Central memory CD4-positive, alpha-beta T cell (primary cell): ENCODE results near the gene ATP1B3.
A peak's percentile ranks its signal among the peaks of the same experiment; 100 is the strongest.
"Not testable (repeated sequence)": the region's sequence is repeated elsewhere in the genome, so short reads cannot be mapped to it uniquely, and the experiment has no call there.

ENCODE experiments used
- DNase-seq: peaks from one replicate; pipeline ENCODE4 v3.0.0; 2022
- total RNA-seq, 3 experiments: gene quantifications; one replicate each; lab custom pipeline; 2026; lab: John Stamatoyannopoulos, UW

ATP1B3 gene
- 47.3 to 299 (median 93.4) reads per million in 3 experiments for total RNA-seq

DNA sequence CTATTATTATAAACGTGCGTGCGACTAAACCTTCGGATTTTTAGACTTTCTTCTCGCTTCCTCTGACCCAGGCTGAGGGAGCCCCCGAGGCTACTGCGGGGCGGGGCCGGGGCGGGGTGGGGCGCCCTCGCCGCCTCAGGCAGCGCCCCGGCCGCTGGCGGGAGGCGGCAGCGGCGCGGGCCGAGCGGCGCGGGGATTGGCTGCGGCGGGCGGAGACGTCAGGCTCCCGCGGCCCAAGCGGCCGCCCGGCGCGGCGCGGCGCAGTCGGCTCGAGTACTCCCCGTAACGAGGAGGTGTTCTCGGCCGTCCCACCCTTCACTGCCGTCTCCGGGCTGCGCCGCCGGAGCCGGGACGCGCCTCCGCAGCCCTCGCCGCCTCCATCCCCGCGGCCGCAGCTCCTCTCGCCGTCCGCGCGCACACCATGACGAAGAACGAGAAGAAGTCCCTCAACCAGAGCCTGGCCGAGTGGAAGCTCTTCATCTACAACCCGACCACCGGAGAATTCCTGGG is at the start of gene ATP1B3:
Gene ATP1B3 (plus strand): TSS at position 263 of the 510 bp plus-strand sequence. CDS start 159 bp downstream, at position 422.
- peak; percentile 81 for DNase-seq

DNA sequence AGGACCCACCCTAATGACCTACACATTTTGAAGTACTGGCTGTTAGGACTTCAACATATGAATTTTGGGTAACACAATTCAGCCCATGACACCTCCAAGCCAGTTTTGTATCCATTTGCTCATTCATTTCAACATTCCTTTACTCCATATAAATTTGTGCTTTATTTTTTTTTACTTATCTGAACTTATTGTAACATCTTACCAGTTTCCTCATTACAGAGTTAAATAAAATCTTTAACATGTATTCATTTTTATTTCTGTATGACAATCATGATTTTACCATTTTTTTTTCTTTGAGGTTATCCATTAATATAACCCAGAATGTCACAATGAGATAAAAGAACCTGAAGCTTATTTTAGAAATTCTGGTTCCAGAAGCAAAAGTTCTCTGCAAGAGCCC is 48.0 kb upstream of the ATP1B3 start:
- DNase-seq, result no peak

DNA sequence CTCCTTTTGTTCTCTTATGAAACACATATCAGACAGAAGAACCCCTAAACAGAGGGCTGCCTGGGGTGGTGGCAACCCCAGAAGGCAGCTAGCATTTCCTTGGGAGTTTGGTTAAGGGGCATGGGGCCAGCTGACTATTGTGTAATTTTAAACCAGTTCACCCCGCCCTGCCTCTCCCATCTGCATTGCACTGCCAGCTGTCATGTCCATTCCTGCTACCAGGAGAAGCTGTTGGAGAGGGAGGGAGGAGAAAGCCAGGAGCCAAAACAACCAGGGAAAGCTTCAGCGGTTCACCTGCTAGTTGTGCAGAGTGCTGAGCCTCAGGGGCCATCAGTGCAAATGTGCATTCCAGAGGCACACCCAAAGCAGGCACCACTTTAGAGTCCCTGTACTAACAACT is 47.6 kb upstream of the ATP1B3 start:
- no peak for DNase-seq

DNA sequence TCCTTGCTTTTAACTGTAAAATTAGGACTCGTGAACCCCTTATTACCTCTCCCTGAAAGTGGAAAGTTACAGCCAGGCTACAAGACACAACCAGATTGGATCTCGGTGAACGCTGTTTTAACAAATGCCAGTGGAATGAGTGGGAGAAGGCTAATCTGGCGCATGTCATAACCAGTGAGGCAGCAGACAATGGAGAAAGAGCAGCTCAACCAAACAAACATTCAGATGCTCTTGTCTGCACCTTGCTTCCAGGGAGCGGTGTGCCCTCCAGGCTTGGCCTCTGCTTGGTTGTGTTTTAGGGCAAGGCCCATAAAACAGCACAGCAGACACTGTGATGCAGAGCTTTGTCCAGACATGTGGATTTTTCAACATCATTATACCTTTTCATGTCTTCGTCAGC is 45.9 kb upstream of the ATP1B3 start:
- DNase-seq, result no peak

DNA sequence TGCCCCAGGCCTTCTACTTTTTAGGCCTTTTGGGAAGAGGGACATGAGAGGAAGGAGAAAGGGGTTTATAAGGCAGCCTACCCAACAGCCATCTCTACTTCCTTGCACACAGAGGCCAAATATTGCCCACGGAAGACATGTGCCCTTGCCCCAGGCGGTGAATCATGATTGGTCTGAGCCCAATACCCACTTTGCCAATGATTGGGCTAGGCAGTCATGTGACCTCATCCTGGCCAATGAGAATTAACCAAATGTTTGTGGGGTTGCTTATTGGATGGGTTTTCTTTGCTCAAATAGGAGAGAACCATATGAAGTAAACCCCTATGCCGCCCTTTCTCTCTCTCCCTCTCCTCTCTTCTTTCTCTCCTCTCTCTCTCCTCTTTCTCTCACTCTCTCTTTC is 42.2 kb upstream of the ATP1B3 start:
- no peak for DNase-seq

DNA sequence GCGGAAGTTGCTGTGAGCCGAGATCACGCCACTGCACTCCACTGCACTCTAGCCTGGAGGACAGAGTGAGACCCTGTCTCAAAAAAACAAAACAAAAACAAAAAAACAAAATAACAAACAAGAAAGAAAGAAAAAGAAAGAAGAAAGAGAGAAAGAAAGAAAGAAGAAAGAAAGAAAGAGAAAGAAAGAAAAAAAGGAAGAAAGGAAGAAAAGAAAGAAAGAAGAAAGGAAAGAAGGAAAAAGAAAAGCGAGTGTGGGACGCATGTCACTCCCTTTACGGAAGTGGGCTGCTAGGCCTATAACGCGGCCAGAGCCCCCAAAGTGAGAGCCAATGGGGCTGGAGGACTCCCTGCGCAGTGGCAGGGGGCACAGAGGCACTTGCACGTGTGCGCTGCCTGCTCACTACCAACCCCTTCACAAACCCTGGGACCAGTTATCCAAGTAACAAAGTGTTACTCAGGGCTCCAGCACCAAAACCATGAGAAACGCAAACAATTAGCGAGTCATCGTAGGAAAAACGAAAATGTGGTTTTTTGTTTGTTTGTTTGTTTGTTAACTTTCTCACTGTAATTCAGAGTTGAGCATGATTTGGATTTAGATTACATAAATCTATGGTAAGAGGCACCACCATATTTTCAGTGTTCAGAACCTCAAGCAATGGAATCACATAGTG is 40.8 kb upstream of the ATP1B3 start:
- no peak for DNase-seq

DNA sequence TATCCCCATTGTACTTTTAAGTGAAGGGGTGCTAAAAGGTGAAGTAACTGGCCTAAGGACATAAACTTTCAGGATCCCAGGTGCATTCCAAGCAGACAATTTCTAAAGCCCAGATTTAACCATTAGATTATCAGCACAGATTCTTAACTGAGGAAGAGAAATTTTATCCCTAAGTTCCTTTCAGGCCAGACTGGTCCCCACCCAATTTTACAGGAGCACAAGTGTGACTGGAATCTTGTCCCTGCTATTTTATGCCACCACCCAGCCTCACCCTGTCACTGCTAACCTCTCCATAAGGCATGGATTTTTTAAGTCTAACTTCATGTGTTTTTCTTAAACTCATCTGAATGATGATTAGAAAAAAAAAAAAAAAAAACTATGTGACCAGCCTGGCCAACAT is 37.1 kb upstream of the ATP1B3 start:
- DNase-seq, result no peak

DNA sequence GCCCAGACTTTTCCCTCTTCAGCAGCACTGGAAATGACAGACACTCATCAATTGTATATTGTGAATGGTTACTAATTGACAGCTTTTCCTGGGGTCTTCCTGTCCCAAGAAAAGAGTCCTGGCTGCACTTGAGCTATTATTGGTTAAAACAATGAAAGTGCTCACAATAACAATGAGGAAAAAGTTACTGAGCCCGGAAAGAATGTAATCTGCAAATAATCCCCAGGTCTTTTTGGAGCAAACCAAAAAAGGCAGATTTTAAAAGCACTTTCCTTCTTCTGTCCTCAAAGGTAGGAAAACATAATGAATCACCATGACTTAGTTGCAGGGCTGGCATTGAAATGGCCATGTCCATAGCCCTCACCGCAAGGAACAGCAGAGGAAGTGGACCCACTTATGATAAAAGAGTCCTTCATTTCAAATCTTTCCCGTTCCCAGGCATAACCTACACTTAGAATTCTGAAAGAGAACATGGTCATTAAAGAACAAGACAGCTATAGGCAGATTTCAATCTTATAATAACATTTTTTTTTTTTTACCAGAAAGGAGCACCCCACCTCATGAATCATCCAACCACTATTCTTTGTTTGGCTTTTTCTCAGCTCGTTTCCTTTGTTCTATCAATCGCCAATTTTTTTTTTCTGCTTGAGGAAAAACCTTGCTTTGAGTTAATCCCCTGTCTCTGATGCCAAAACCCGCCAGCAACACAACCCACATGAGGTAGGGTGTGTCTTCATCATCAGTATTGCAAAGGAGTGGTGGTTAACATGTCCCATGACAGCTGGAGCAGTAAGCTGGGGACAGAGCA is 35.5 kb upstream of the ATP1B3 start:
- DNase-seq, result no peak

DNA sequence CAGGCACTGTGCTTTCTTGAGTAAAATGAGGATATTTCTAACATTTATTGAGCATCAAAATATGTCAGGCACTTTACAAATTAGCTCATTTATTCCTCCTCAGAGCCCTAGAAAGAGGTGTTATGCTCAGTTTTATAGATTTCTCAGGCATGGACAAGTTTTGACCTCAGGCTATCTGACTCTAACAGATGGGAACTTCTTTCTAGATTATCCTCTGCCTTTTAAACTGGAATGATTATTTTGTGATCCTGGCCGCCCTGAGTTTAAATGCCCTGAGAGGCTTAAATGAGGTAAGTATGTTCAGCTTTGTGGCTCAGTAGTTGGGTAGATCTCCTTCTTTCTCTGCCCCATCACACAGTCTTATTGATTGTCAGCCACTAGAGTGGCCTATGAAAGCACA is 32.3 kb upstream of the ATP1B3 start:
- no peak for DNase-seq

DNA sequence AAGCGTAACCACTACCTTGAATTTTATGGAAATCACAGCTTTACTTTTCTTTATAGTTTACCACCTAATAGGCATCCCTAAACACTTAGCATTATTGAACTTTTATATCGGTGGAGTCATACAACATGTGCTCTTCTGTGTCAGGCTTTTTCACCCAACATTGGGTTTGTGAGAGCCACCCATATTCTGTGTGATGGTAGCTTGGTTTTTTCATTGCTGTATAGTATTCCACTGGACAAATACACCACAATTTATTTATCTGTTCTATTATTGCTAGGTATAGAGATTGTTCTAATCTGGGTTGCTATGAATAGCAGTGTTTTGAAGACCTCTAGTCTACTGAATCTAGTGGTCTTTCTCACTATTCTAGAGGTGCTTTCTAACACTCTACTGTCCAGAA is 31.6 kb upstream of the ATP1B3 start:
- DNase-seq, result no peak

DNA sequence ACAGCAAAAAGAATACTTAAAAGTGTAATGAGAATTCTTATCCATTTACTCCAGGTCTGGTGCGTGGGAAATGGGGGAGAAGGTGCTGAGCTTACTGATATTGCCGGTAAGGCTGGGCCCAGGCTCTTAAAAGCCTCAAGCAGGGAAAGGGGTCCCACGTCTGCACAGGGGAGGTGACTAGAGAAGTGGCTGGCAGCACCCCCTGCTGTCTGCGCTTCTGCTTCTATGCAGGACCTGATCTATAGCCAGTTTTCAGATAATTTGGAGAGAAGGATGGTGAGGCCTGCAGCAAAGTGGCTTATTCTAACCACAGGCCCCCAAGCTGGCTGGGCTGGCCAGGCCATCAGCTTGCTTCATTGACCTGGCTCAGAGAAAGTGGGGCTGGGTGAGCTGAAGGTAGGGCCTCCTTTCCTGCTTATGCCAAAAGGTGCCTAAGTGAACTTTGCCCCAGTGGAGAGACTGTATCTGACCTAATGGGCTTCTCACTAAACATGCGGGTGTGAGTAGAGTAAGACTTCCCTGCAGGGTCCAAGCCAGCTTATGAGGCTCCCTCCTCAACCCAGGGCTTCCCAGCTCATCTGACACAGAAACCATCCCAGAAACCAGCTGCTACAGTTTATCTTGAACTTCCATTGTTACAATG is 30.9 kb upstream of the ATP1B3 start:
- peak; percentile 2 for DNase-seq

DNA sequence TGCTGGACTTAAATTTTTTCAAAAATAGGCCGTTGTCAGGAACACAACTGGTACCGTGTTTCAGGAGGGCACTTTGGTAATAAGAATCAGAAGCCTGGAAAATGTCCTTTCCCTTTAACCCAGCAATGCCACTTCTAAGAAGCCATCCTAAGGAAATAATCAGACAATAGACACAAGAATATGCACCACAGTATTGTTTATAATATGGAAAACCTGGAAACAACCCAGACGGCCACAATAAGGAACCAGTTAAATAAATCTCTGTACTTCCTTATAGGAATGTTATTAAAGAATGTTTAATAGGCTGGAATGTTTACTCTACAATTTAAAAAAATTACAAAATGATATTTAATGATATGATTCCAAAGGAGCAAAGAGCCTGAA is 30.4 kb upstream of the ATP1B3 start:
- no peak for DNase-seq

DNA sequence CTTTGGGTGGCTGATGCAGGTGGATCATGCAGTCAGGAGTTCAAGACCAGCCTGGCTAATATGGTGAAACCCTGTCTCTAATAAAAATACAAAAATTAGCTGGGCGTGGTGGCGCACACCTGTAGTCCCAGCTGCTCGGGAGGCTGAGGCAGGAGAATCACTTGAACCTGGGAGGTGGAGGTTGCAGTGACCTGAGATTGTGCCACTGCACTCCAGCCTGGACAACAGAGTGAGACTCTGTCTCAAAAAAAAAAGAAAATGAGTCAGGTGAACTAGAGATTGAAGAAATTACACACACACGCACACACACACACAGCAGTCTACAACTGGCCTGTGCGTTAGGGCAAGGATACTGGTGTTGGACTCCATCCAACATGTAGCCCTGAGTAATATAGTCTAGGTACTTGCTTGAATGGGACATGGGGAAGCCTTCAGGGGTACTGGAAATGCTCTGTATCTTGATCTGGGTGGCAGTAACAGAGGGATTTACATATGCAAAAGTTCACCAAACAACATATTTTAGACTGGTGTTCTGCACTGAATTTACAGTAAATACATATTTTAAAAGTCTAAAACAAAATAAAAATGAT is 28.2 kb upstream of the ATP1B3 start:
- DNase-seq, result not testable (repeated sequence)

DNA sequence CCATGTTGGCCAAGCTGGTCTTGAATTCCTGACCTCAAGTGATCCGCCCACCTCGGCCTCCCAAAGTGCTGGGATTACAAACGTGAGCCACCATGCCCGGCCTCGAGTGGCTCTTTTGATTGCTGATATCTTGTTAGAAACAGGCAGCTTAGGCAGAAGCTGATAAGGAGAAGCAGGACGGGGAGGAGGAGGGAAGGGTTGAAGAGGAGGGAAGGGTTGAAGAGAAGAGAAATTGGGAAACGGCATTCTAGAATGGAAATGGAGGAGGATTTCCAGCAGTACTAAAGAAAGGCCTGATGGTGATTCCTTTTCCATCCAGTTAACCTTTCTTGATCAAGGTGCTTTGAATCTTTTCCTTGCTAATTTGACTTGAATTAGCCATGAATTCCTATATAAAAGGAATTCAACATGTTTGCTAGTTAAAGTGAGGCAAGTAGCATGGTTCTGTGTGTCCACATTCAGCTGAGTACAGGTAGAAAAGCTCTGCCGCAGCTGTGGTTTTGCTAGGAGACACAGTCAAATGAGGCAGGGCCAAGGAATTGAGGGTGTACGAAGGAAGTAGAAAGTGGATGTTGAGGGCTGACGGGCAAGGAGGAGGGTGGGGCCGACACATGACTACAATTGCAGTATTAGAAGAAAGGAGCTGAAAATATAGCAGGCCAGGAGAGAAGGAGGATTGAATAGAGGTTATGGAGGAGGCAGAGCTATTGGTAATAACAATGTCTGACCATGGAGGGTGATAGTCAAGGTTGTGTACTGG is 27.2 kb upstream of the ATP1B3 start:
- DNase-seq, result no peak

DNA sequence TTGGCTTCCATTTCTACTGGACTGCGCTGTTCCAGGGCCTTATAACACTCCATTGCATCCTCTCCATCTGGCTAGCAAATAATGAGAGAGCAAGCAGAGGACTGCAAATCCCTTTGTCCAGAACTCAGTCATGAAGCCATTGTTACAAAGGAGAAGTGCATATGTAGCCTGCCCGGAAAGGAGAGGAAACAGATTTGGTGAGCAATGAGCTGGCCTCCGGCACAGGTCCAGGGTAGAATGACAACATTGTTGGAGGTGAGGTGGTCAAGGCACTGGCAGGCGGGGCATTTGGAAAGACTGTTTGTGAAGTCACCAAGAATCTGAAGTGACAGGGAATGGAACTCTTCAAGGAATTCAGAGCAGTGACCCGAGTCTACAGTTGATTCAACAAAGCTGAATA is 25.0 kb upstream of the ATP1B3 start:
- no peak for DNase-seq

DNA sequence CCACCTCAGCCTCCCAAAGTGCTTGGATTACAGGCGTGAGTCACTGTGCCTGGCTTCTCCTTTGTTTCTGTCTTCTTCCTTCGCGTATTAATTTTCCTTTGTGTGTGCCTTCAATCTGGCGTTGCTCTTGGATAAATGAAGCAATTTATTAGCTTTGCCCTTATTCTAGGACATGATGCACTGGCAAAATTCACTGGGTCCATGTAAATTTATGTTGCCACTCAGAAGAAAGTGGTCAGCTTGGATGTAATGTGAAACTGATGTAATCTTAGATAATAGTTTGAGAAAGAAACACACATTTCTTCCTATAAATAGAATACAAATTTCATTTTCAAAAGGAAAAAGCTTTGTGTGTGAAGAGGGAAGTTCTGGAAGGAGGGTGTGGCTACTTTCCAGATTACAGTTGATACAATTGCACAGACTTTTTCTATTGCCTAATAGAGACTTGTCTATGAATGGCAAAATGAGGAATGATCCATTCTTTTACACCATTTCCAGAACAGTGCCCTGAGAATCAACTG is 23.3 kb upstream of the ATP1B3 start:
- no peak for DNase-seq

DNA sequence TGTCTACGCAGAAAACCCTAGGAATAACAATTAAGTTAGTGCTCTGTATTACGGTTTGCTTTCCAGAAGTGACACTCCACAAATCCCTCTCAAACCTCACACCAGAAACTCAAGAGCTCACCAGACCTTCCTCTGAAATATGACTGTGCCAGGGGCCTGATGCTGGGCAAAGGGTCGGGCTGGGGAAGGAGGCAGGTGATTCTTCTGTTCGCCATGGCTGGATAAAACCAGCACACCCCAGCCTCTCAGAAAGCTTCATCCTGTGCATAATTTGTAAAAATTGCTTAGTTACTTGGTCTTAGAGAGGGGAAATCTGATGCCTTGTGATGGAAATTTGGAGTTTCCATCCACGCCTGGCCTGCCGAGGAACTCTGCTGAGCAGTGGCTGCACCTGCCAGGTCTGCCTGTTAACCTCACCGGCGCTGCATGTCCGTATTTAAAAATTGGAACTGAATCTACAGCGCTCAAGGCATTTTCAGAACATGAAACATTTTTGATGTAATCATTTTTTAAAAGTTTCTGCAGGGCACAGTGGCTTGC is 22.7 kb upstream of the ATP1B3 start:
- DNase-seq, result no peak

DNA sequence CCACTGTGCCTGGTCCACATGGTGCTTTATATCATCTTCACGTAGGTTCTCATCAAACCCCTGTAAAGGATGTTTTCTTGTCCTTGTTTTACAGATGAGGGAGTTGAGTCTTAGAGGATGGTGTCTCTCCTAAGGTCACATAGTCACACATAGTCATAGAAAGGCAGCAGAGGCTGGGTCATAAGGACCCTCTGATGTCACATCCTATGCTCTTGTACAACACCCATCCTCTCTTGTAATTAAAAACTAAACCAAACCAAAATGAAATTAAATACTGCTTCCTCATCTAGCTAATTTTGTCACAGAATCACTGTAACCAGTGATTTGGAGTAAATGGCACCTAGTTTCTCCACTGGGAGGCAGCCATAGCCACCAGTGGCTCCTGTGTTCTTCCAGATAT is 21.8 kb upstream of the ATP1B3 start:
- no peak for DNase-seq

DNA sequence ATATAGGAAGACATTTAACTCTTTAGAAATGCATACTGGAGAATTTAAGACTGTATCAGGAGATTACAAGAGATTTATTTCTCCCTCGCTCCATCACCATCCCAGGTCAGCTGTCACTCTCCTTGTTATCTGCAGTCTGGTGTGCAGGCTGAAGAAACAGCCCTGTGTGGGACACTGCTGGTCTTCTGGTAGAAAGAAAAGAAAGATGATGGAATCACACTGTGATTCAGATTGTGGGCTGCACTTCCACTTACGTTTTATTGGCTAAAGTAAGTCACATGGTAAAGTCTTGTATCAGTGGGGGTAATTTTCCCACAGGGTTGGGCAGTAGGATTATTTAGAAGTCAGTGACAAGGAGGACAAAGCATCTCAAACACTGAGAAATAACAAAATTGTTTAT is 18.1 kb upstream of the ATP1B3 start:
- DNase-seq, result no peak

DNA sequence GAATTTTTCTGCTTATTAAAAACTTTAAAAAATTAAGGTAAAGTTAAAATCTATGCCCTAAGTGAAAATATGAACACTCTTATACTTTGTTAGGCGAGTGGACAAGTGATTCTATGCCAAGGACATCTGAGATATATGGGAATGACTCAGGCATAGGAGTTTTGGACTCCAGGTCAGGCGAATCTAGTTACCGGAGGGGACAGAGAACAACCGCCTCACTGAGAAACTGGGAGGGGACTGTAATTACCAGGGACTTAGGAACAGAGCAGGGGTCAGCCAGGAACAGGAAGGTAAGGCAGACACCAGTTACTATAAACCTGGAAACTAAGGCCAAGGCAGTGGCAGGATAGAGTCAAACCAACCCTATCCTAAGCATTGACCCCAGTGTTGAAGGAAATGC is 16.8 kb upstream of the ATP1B3 start:
- no peak for DNase-seq

DNA sequence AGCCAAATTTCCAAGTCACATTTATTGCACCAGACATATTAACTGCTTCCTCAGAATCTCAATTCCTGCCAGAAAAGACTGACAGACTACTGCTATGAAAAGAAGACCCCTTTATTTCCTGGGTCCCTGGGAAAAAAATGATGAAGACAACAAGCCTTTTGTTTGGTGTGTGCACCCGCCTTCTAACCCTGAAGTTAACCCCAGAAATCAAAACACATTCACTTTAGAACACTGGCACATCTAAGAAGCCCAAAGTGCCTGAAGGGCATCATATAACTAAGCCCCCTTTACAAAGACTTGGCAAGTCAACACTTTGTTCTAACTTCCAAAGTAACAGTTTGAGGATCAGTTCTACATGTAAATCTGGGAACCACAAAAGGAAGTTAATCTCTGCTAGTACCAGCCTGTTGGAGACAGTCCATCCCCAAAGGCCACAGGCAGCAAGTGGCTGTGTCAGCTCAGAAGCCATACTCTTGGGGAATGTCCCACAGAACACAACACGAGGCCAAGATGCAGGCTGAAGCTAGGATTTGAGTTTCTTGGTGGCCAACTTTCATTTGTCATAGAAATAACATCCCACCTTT is 16.3 kb upstream of the ATP1B3 start:
- no peak for DNase-seq
